Ecto neural progenitor cell (in vitro differentiated cells): ENCODE data around the gene DOC2B.

Experiments
- DNase-seq: peaks from one replicate; pipeline ENCODE4 v3.0.0-alpha.2; 2018; ENCODE audit warnings: low spot score

DOC2B gene

GRCh38 chr17:162689-163088 lies 18.8 kb downstream of the DOC2B start:
- no peak for DNase-seq

- no peak for DNase-seq
These were observed 20.0 kb downstream of the DOC2B start for GRCh38 chr17:161481-161880.

DNA sequence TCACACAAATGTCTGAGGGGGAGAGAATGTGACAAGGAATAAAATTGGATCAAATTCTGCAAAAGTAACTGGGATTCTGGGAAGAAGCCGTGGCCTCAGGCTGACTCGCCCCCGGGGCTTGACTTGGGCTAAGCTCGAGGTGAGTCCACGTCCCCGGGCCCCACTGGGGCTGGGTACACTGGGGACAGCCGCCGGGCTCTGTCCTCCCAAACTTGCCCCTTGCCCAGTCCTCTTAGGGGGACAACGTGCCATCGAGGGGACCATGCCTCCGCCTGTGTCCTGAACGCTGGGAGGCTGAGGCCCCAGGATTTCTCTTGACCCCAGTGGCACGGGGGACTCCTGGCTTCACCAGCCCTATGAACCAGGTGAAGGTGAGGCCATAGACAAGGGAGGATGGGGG lies 21.1 kb downstream of the DOC2B start:
- no peak for DNase-seq

DNA sequence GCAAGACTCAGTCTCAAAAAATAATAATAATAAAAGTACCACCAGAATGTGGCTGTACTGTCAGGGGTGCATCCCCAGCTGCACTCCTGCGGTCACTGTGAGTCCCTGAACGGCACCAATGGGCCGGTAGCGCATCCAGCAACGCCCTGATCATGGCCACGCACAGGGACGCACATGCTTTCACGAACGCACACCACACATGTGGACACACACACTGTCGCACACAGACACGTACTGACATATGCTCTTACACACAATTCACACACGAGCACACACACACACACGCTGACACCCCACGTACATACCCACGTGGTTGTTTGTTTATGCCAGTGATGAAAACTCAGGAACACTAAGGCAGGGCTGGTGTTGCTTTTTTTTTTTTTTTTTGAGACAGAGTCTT lies 21.8 kb downstream of the DOC2B start:
- no peak for DNase-seq

GRCh38 chr17:158379-158778 lies 23.1 kb downstream of the DOC2B start:
- DNase-seq = no peak

- no peak for DNase-seq
These were observed 23.5 kb downstream of the DOC2B start for GRCh38 chr17:157901-158300.

- no peak for DNase-seq
These were observed 24.5 kb downstream of the DOC2B start for GRCh38 chr17:156946-157345.

GRCh38 chr17:156094-156621 lies 25.3 kb downstream of the DOC2B start:
- no peak for DNase-seq

DNA sequence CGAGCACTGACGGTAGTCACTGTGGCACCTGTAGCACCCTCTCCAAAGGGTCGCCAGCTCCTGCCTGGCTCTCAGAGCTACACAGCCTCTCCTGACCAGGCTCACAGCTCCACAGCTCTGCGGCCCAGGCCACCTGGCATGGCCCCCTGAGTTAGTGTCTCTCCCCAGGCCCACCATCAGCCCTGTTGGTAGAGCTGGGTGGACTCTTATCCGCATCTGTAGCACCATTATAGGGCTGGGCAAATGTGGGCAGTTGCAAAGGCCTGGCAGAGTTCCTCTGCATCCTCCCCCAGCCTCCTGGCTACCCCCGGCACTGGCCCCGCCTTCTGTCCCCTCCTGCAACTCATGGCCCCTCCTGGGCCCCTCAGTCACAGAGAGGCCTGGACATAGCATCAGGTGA lies 25.9 kb downstream of the DOC2B start:
- DNase-seq = no peak

- DNase-seq = no peak
These were observed 27.6 kb downstream of the DOC2B start for GRCh38 chr17:153851-154250.

DNA sequence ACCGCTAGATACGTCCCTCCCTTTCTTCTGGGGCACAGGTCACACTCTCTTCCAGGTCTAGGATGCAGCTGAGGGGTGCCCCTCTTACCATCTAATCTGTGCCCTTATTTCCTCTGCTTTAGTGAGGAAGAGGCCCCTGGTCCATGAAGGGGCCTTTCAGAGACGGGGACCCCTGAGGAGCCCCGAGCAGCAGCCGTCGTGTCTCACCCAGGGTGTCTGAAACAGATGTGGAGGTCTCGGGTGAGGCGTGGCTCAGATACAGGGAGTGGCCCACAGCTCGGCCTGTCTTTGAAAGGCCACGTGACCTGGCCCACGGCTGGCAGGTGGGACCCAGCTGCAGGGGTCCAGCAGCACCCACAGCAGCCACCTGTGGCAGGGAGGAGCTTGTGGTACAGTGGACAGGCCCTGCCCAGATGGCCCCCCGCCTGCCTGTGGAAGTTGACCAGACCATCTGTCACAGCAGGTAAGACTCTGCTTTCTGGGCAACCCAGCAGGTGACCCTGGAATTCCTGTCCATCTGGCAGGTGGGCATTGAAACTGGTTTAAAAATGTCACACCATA lies 28.5 kb downstream of the DOC2B start:
- DNase-seq = no peak

DNA sequence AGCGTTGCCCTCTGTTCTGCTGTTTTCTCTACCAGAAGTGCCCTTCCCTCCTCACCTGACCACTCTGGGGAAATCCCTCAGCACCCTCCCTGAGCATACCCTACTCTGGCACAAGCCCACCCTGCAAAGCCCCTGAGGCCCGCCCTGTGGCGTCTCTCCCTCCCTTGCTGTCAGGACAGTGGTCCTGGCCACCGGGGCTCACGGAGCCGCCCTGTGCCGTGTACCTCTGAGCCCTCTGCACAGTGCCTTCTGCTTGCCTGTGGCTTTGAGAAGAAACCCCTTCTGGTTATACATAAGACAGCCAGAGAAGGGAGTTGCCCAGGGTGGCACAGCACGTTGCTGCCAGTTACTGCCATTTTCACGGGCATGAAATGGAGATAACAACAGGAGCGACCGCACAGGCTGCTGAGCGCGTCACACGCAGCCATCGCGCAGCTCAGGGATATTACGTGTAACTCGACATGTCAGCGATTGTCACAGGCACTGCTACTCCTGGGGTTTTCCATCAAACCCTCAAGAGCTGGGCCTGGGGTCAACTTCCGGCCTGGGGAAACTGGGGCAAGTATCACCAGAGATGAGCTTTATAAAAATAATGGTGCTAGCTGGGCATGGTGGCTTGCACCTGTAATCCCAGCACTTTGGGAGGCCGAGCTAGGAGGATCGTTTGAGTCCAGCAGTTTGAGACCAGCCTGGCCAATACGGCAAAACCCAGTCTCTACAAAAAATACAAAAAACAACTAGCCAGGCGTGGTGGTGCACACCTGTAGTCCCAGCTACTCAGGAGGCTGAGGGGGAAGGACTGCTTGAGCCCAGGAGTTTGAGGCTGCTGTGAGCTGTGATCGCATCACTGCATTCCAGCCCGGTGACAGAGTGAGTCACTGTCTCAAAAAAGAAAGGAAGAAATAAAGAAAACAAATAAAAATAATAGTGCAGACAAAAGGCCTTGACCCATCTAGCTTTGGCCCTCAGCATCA lies 29.3 kb downstream of the DOC2B start:
- no peak for DNase-seq

GRCh38 chr17:151004-151403 lies 30.4 kb downstream of the DOC2B start:
- DNase-seq = no peak

- no peak for DNase-seq
These were observed 31.4 kb downstream of the DOC2B start for GRCh38 chr17:149897-150584.

- no peak for DNase-seq
These were observed 32.2 kb downstream of the DOC2B start for GRCh38 chr17:149231-149630.

DNA sequence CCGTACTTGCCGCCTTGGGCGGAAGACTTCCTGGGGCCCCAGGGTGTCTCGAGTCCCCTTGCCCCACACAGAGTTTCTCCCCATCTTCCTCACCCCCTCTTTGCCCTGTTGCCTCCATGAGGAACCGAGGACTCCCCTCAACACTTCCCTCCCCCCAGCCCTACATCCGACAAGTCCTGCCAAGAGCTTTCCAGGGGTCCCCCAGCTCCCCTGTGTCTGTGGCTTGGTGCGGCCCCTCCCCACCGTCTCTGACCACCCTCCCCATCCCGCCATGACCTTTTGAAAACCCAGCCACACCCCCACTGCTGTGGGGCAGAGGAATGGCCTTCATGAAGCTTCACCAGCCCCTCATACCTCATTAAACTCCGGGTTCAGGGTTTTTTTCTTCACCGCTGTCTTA lies 32.7 kb downstream of the DOC2B start:
- DNase-seq = no peak

DNA sequence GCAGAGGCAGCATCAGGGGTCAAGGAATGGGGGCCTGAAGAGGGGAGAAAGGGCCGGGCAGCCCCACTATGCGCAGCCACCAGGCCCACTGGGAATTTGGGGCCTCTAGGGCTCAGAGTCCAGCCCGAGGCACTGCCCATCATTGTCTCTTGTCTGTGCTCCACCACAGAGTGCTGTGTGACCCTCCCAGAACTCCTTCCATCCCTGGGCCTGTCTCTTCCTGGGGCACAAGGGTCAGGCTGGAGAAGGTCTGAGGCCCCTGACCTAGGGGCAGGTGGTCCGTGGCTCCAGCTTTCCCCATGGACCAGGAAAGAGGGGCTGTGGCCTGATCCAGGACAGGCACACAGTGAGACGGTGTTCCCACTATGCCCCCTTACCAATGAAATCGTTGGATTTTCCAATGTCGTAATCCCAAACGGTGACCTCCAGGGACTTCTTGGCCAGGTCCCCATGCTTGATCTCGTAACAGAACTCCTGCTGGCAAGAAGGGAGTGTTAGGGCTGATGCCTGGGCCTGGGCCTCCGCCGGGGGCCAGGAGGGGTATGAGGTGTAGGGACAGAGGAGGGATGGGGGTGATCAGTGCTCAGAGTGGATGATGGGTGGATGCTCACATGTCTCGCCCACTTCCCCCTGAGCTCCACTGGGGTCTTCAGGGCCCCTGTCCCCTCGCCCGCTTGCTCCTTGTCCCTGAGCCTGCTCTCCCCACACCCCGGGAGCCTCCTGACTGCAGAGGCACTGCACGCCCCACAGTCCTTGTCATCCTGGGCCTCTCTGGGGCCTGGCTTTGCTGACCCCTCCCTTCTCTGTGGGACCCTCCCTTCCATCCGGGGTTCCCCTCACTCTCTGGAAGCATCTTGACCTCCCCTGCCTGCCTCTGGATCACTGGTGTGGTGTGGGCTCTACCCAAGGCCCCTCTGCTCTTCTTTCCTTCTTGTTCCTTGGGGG lies 33.4 kb downstream of the DOC2B start:
- no peak for DNase-seq

- DNase-seq = no peak
These were observed 34.3 kb downstream of the DOC2B start for GRCh38 chr17:146983-147761.

DNA sequence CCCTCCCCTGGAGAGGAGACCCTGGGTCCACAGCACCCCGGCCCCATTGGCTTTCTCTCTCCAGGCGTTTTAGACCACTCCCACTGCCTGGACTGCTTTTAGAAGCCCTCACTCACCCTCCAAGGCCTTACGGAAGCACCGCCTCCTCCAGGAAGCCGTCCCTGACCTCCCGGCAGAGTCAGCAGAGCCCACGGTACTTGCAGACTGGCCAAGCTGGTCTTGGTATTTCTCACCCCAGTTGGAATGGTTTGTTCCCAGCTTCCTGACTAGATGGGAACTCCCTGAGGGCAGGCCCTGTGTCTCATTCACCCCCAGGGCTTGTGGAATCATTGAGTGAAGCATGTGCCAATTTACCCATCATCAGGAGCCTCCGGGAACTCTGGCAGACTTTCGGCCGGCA lies 34.9 kb downstream of the DOC2B start:
- DNase-seq = no peak

GRCh38 chr17:145671-146541 lies 35.5 kb downstream of the DOC2B start:
- no peak for DNase-seq
